Measurements from ENCODE around the gene ULK1.

DNA sequence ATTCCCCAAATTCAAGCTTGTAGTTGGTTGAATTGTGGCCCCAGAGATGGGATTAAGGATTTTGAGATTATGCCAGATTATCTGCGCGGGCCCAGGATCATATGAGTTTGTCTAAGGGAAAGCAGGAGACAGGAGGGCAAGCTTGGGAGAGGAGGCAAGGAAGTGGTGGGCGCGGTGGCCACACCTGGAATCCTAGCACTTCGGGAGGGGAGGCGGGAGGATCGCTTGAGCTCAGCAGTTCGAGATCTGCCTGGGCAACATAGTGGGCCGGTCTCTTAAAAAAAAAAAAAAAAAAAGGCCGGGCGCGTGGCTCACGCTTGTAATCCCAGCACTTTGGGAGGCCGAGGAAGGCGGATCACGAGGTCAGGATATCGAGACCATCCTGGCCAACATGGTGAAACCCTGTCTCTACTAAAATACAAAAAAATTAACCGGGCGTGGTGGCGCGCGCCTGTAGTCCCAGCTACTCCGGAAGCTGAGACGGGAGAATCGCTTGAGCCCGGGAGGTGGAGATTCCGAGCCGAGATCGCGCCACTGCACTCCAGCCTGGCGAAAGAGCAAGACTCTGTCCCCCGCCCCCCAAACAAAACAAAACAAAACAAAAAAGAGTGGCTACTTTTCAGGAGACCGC, 33.8 kb downstream of the ULK1 start:
- TF ChIP-seq, protein P1, sequence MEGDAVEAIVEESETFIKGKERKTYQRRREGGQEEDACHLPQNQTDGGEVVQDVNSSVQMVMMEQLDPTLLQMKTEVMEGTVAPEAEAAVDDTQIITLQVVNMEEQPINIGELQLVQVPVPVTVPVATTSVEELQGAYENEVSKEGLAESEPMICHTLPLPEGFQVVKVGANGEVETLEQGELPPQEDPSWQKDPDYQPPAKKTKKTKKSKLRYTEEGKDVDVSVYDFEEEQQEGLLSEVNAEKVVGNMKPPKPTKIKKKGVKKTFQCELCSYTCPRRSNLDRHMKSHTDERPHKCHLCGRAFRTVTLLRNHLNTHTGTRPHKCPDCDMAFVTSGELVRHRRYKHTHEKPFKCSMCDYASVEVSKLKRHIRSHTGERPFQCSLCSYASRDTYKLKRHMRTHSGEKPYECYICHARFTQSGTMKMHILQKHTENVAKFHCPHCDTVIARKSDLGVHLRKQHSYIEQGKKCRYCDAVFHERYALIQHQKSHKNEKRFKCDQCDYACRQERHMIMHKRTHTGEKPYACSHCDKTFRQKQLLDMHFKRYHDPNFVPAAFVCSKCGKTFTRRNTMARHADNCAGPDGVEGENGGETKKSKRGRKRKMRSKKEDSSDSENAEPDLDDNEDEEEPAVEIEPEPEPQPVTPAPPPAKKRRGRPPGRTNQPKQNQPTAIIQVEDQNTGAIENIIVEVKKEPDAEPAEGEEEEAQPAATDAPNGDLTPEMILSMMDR (IDR thresholded peaks at IDR 0.05) = no peak
- TF ChIP-seq POLR2A (IDR thresholded peaks at IDR 0.05) = no peak

Data from uterus (tissue), 2 donors.